Breast epithelium (tissue), 4 donors: ENCODE data around the gene AAMP. TPM values are rescaled to one million over a fixed set of nuclear protein-coding genes. Genes with fewer than 3 reads are reported as not detected.

Source experiments
- DNase-seq, 2 donors: peaks; one replicate each; pipeline ENCODE4 v3.0.0-alpha.2; 2019; ENCODE audit warnings: low spot score in 2 of 2
- H3K27ac ChIP-seq, 2 donors: fragments of 200-600 bp; sonication (generic) in 1 of 2; one replicate each; pipeline ENCODE4 v1.5.1; 2016 to 2019; ENCODE audit warnings: mild to moderate bottlenecking in 1 of 2
- H3K27me3 ChIP-seq, 2 donors: fragments of 200-600 bp; sonication (generic) in 1 of 2; one replicate each; pipeline versions ENCODE4 v1.5.1 to v1.6.0; 2017 to 2019; ENCODE audit warnings: control low read depth in 1 of 2, mild to moderate bottlenecking in 1 of 2
- H3K36me3 ChIP-seq: fragments of 200-600 bp; one replicate; pipeline ENCODE4 v1.5.1; 2019
- H3K4me1 ChIP-seq, 2 donors: fragments of 200-600 bp; sonication (generic); one replicate each; pipeline ENCODE4 v1.5.1; 2016 to 2019; ENCODE audit warnings: control low read depth in 1 of 2
- H3K4me3 ChIP-seq, 3 donors: fragments of 200-600 bp; sonication (generic); 1 replicate in 2 of 3; 2 replicates in 1 of 3; pipeline ENCODE4 v1.5.1; 2016 to 2019; ENCODE audit warnings: mild to moderate bottlenecking in 3 of 3, moderate library complexity in 2 of 3
- H3K9me3 ChIP-seq, 2 donors: fragments of 200-600 bp; sonication (generic) in 1 of 2; one replicate each; pipeline ENCODE4 v1.5.1; 2016 to 2019; ENCODE audit warnings: control low read depth in 1 of 2
- POLR2A ChIP-seq: fragments of 450-650 bp; IDR thresholded peaks from one replicate; pipeline ENCODE4 v1.6.1; 2016; ENCODE audit warnings: antibody characterized with exemption, mild to moderate bottlenecking, moderate library complexity
- POLR2AphosphoS5 ChIP-seq, 3 donors: sonication (generic); formaldehyde crosslinking; IDR thresholded peaks; one replicate each; pipeline ENCODE4 v1.6.1; 2017; ENCODE audit warnings: antibody characterized with exemption in 3 of 3
- intact Hi-C: fragments of 100-400 bp; cut with DNase I; formaldehyde crosslinking; loops from one replicate; pipeline ENCODE4 v1.15.1; 2023; ENCODE audit warnings: low total_unique reads
- total RNA-seq, 3 donors: library from RNA; depleted of rRNA; stranded (reverse); fragments of >200 nt; gene quantifications; one replicate each; pipeline ENCODE4 v1.1.0, GENCODE V29; 2016
- TF ChIP-seq, protein P1 (sequence below), 3 donors: fragments of 450-650 bp; IDR thresholded peaks; one replicate each; pipeline ENCODE4 v1.5.1; 2016 to 2017; ENCODE audit warnings: antibody characterized with exemption in 3 of 3, mild to moderate bottlenecking in 3 of 3, moderate library complexity in 3 of 3

AAMP gene
- total RNA-seq, 3 donors from 2014 or later = 150 to 164 (median 151) TPM

DNA sequence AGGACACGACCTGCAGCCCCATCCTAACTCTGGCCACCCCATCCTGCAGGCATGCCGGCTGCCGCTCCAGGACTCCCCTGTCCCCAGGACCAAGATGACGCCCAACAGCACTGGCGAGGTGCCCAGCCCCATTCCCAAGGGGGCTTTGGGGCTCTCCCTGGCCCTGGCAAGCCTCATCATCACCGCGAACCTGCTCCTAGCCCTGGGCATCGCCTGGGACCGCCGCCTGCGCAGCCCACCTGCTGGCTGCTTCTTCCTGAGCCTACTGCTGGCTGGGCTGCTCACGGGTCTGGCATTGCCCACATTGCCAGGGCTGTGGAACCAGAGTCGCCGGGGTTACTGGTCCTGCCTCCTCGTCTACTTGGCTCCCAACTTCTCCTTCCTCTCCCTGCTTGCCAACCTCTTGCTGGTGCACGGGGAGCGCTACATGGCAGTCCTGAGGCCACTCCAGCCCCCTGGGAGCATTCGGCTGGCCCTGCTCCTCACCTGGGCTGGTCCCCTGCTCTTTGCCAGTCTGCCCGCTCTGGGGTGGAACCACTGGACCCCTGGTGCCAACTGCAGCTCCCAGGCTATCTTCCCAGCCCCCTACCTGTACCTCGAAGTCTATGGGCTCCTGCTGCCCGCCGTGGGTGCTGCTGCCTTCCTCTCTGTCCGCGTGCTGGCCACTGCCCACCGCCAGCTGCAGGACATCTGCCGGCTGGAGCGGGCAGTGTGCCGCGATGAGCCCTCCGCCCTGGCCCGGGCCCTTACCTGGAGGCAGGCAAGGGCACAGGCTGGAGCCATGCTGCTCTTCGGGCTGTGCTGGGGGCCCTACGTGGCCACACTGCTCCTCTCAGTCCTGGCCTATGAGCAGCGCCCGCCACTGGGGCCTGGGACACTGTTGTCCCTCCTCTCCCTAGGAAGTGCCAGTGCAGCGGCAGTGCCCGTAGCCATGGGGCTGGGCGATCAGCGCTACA is 7.0 kb downstream of the AAMP start:
- no peaks in the 10 kb centered on the region for H3K27me3 ChIP-seq
- TF ChIP-seq, protein P1, sequence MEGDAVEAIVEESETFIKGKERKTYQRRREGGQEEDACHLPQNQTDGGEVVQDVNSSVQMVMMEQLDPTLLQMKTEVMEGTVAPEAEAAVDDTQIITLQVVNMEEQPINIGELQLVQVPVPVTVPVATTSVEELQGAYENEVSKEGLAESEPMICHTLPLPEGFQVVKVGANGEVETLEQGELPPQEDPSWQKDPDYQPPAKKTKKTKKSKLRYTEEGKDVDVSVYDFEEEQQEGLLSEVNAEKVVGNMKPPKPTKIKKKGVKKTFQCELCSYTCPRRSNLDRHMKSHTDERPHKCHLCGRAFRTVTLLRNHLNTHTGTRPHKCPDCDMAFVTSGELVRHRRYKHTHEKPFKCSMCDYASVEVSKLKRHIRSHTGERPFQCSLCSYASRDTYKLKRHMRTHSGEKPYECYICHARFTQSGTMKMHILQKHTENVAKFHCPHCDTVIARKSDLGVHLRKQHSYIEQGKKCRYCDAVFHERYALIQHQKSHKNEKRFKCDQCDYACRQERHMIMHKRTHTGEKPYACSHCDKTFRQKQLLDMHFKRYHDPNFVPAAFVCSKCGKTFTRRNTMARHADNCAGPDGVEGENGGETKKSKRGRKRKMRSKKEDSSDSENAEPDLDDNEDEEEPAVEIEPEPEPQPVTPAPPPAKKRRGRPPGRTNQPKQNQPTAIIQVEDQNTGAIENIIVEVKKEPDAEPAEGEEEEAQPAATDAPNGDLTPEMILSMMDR (IDR thresholded peaks at IDR 0.05) = no peak
- TF ChIP-seq POLR2A (no peak), POLR2AphosphoS5 (IDR thresholded peaks at IDR 0.05) (no peak)
- peaks cover 13% of the 10 kb centered on the region for H3K36me3 ChIP-seq
- H3K9me3 ChIP-seq = no peaks in the 10 kb centered on the region
- intact Hi-C loops = no loop called here
- H3K27ac ChIP-seq = peak overlapping the region in 1 of 2 donors; percentile 45
- peak in 1 of 2 donors; percentile 36 for DNase-seq
- no peak overlapping the region for H3K4me3 ChIP-seq
- H3K4me1 ChIP-seq = no peaks in the 10 kb centered on the region

DNA sequence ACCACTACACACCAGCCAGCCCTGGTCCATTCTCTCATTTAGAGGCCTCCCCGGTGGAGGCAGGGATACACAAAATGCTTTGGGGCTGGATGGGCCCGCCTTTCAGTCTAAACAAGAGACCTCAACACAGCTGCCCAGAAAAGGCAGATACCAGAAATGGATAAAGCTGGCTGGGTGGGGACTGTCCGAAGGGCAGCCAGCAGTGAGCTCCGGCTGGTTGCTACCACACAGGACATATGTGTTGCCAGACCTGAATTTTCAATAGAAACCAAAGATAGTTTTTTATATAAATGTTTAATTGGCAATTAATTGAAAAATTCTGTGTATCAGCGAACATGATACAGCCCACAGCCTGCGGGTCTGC is 7.7 kb downstream of the AAMP start:
- Histone ChIP-seq H3K27ac (peak overlapping the region in 1 of 2 donors; percentile 96), H3K27me3 (no peaks in the 10 kb centered on the region), H3K4me3 (no peak overlapping the region), H3K4me1 (no peaks in the 10 kb centered on the region), H3K9me3 (no peaks in the 10 kb centered on the region), H3K36me3 (peaks cover 13% of the 10 kb centered on the region)
- intact Hi-C loops = no loop called here
- TF ChIP-seq POLR2A = no peak
- no peak for TF ChIP-seq POLR2AphosphoS5 (IDR thresholded peaks at IDR 0.05)
- peak in 1 of 2 donors; percentile 22 for DNase-seq

DNA sequence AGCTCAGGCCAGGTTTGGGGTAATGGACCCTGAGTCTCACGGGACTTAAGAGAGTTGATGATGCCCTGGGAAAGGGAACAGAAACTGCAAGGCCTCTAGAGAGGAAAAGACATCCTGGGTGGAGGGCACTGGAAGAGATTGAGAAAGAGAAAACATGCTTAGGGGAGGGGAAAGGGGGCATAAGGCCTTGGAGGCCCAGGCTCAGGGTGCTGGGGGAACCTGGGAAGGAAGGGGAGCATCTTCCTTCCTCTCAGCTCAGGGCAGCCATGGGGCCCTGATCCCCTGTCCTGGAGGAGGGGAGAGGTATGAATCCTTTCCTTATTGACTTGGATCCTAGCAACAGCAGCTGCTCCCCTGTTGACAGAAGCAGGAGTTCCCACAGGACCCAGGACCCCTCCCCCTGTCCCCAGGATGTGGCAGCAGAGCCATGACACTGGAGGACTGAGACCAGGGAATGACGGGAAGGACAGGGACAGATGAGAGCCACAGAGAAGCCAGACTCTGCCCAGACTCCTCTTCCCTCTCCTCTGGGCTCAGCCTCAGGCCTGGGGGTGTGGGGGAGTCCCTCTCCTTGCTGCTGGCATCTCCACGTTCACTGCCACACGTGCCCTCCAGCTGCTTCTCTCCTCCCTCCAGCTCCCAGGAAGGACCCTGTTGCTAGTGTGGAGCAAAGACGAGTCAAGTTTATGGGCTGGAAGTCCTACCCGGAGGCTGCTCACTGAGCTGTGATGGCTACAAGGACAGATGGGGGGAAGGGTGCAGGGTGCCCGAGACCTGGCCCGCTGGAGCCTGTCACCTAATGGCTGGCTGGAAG is 8.3 kb downstream of the AAMP start:
- no peak for TF ChIP-seq POLR2AphosphoS5 (IDR thresholded peaks at IDR 0.05)
- TF ChIP-seq, protein P1 (IDR thresholded peaks at IDR 0.05) = no peak
- intact Hi-C loops = no loop called here
- H3K9me3 ChIP-seq = no peaks in the 10 kb centered on the region
- H3K27ac ChIP-seq = peak overlapping the region; percentile 45 to 96
- peaks cover 13% of the 10 kb centered on the region for H3K36me3 ChIP-seq
- no peaks in the 10 kb centered on the region for H3K27me3 ChIP-seq
- peak in 1 of 2 donors; percentile 30 for DNase-seq
- H3K4me3 ChIP-seq = no peak overlapping the region
- H3K4me1 ChIP-seq = no peaks in the 10 kb centered on the region

DNA sequence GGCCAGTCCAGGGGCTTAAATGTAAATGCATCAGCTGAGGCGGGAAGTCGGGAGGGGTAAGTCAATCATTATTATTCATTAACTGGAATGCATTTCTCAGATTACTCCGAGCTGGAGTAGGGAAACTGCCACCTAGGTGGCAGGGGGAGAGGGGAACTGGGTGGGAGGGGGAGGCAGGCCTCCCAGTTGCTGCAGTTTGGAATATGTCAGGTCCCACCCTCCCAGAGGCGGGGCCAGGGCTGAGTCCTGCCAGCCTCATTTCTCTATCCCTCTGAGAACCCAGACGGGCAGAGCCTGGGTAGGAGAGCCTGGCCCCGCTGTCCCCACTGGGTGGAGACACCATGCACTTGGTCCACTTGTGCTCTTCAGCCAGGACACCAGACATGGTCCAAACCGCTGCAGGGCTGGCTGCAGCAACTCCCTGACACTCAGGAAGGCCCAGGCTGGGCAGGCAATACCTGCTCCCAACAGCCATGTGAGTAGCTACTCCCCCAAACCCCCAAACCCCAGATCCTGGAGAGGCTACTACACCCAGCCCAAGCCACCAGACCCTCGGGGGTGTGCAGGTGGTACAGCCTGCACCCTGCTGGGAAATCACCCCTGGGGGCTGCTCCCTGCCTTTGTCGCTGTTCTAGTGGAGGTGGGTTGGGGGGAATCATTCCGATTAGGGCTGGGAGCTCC is 9.1 kb downstream of the AAMP start, which contains the start of gene GPBAR1:
Gene GPBAR1 (plus strand): TSS at position 274 of the 681 bp plus-strand sequence. CDS start 1,710 bp downstream, outside the sequence.
- no peak for TF ChIP-seq POLR2A
- TF ChIP-seq, protein P1 (IDR thresholded peaks at IDR 0.05) = no peak
- TF ChIP-seq POLR2AphosphoS5 (IDR thresholded peaks at IDR 0.05) = no peak
- H3K9me3 ChIP-seq = no peaks in the 10 kb centered on the region
- peak within 1 kb of the TSS; percentile 79 to 96 for H3K27ac ChIP-seq
- DNase-seq = peak in 1 of 2 donors; percentile 47
- H3K4me1 ChIP-seq = no peaks in the 10 kb centered on the region
- intact Hi-C loops = no loop called here
- H3K36me3 ChIP-seq = peaks cover 6% of the 10 kb centered on the region
- H3K27me3 ChIP-seq = no peaks in the 10 kb centered on the region
- peak within 1 kb of the TSS in 2 of 3 donors; percentile 0 to 48 for H3K4me3 ChIP-seq

DNA sequence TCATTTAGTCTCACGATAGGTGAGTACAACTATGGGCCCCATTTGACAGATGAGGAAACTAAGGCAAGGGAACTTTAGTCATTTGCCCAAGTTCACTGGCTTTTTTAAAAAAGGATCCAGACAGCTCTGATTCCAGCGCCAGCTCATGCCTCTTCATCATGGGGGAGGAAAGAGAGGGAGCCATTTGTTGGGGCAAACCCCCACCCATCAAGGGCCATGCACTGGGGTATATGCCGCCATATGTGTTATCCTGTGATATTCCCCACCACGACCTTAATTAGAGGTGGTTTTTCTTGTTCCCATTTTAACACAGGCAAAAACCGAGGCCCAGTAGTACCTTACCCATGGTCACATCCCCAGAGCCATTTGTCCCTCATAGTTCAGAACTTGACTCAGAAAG is 9.8 kb downstream of the AAMP start:
- intact Hi-C loops = no loop called here
- peak overlapping the region; percentile 79 to 96 for H3K27ac ChIP-seq
- TF ChIP-seq POLR2A (no peak), POLR2AphosphoS5 (IDR thresholded peaks at IDR 0.05) (no peak)
- TF ChIP-seq, protein P1 (IDR thresholded peaks at IDR 0.05) = no peak
- H3K4me1 ChIP-seq = no peaks in the 10 kb centered on the region
- DNase-seq = peak in 1 of 2 donors; percentile 5
- H3K36me3 ChIP-seq = peaks cover 3% of the 10 kb centered on the region
- H3K4me3 ChIP-seq = peak overlapping the region in 1 of 3 donors; percentile 48
- no peaks in the 10 kb centered on the region for H3K9me3 ChIP-seq
- H3K27me3 ChIP-seq = no peaks in the 10 kb centered on the region
